Measurements from ENCODE around the gene EMX1. TPM values are rescaled to one million over a fixed set of nuclear protein-coding genes. Genes with fewer than 3 reads are reported as not detected.

EMX1 gene
- total and polyA plus RNA-seq, 2 of the 13 experiments (the other 11 are each of a cell fraction or from before 2014, with no cell fraction given): 0.62 to 4.9 TPM

- TF ChIP-seq TAF15 (IDR thresholded peaks at IDR 0.05; ENCODE audit: low read depth, low read length, poor library complexity, severe bottlenecking) (no peak), RXRB (CRISPR knock-in tag; IDR thresholded peaks at IDR 0.05; ENCODE audit: borderline replicate concordance) (0 out of 2 replicates have a peak, but pooled peaks have one; percentile 6), ZNF883 (CRISPR knock-in tag; IDR thresholded peaks at IDR 0.05; ENCODE audit: not compliant biosample characterization) (no peak), ZNF335 (CRISPR knock-in tag; IDR thresholded peaks at IDR 0.05) (no peak), ZNF33B (CRISPR knock-in tag; IDR thresholded peaks at IDR 0.05) (no peak), SP1 (IDR thresholded peaks at IDR 0.05) (no peak), SP1 (CRISPR knock-in tag; IDR thresholded peaks at IDR 0.05) (peak; percentile 77), ZSCAN21 (CRISPR knock-in tag; IDR thresholded peaks at IDR 0.05; ENCODE audit: borderline replicate concordance) (no peak), ZNF563 (CRISPR knock-in tag; IDR thresholded peaks at IDR 0.05) (peak; percentile 9; the same call in 1 of the 2 replicates), SKIL (CRISPR knock-in tag; IDR thresholded peaks at IDR 0.05; ENCODE audit: borderline replicate concordance) (peak; percentile 28; the same call in 1 of the 2 replicates), HHEX (CRISPR knock-in tag; IDR thresholded peaks at IDR 0.05) (no peak), HOMEZ (CRISPR knock-in tag; IDR thresholded peaks at IDR 0.05; ENCODE audit: low read depth) (no peak), THAP8 (CRISPR knock-in tag; IDR thresholded peaks at IDR 0.05; ENCODE audit: borderline replicate concordance) (no peak), HDAC2 (CRISPR knock-in tag; IDR thresholded peaks at IDR 0.05) (no peak), HOXA7 (CRISPR knock-in tag; IDR thresholded peaks at IDR 0.05) (no peak), KMT2A (CRISPR knock-in tag; IDR thresholded peaks at IDR 0.05) (no peak), ZNF18 (CRISPR knock-in tag; IDR thresholded peaks at IDR 0.05; ENCODE audit: insufficient replicate concordance) (peak; percentile 41), NR2F2 (IDR thresholded peaks at IDR 0.05; ENCODE audit: borderline replicate concordance, low read depth) (no peak), TMF1 (CRISPR knock-in tag; IDR thresholded peaks at IDR 0.05; ENCODE audit: low read depth) (0 out of 2 replicates have a peak, but pooled peaks have one; percentile 7), ZNF367 (CRISPR knock-in tag; IDR thresholded peaks at IDR 0.05; ENCODE audit: borderline replicate concordance) (no peak), PRDM4 (CRISPR knock-in tag; IDR thresholded peaks at IDR 0.05; ENCODE audit: borderline replicate concordance) (no peak), SP2 (CRISPR knock-in tag; IDR thresholded peaks at IDR 0.05) (no peak)
Observed at GRCh38 chr2:72917138-72917876, at the start of gene EMX1 (continued).

Measured in HepG2 (cell line).